Measurements from ENCODE around the gene ADD3.

- TF ChIP-seq SPI1 (IDR thresholded peaks at IDR 0.05; ENCODE audit: low read depth, low read length) (no peak), TAF1 (IDR thresholded peaks at IDR 0.05; ENCODE audit: low read depth, low read length) (no peak), POLR2A (IDR thresholded peaks at IDR 0.05; ENCODE audit: low read depth, low read length) (no peak), POLR2AphosphoS5 (IDR thresholded peaks at IDR 0.05; ENCODE audit: low read depth, low read length) (no peak), PAX5 (IDR thresholded peaks at IDR 0.05; ENCODE audit: insufficient read depth, low read length, severe bottlenecking) (no peak), POU2F2 (IDR thresholded peaks at IDR 0.05; ENCODE audit: low read depth, low read length) (no peak)
These were observed 945 bp downstream of the ADD3 start for GRCh38 chr10:110008518-110009339.
